GM12865 (cell line): ENCODE results near the gene TTYH2.

Experiments
- DNase-seq: peaks from one replicate; pipeline ENCODE4 v3.0.0; 2010; ENCODE audit warnings: low read depth
- H3K4me3 ChIP-seq: 2 replicates; pipeline ENCODE4 v1.5.1; 2011; ENCODE audit warnings: mild to moderate bottlenecking, low read depth, low read length, control low read depth
- TF ChIP-seq, protein P1 (sequence below): IDR thresholded peaks from 2 replicates; pipeline ENCODE4 v1.5.1; 2011; ENCODE audit warnings: low read length, control low read depth, low read depth, inconsistent platforms; ENCODE audit not compliant: insufficient read depth; ENCODE audit errors: missing control alignments

Gene TTYH2

DNA sequence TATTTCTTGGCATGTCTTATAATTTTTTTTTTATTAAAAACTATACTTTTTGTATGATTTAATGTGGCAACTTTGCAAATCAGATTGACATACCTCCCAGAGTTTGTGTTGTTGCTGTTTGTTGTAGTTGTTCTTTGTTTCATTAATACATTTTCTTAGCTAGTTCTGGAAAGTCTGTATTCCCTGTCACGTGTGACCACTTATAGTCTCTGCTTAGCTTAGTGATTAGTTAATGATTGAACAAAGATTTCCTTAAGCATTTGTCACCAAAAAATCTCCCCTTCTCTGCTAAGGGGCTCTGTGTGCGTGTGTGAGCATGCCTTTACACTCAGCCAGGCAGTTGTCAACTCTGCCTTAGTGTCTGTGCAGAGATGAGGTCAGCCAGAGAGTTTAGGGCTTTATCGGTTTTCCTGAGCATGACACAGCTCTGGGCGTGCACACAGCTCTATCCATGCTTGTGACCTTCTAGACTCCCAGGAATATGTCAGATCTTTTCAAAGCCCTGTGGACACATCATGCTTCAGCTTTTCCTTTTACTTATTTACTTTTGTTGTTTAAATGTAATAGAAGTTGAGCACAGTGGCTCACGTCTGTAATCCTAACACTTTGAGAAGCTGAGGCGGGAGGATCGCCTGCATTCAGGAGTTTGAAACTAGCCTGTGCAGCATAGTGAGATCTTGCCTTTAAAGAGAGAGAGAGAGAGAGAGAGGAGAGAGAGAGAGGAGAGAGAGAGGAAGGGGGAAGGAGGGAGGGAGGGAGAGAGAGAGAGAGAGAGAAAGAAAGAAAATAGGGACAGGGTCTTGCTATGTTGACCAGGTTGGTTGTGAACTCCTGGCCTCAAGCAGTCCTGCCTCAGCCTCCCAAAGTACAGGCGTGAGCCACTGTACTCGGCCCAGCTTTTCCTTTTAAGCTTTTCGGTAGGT is 82.5 kb downstream of the TTYH2 start:
- no peak for DNase-seq
- H3K4me3 ChIP-seq: no peak overlapping the region
- TF ChIP-seq, protein P1, sequence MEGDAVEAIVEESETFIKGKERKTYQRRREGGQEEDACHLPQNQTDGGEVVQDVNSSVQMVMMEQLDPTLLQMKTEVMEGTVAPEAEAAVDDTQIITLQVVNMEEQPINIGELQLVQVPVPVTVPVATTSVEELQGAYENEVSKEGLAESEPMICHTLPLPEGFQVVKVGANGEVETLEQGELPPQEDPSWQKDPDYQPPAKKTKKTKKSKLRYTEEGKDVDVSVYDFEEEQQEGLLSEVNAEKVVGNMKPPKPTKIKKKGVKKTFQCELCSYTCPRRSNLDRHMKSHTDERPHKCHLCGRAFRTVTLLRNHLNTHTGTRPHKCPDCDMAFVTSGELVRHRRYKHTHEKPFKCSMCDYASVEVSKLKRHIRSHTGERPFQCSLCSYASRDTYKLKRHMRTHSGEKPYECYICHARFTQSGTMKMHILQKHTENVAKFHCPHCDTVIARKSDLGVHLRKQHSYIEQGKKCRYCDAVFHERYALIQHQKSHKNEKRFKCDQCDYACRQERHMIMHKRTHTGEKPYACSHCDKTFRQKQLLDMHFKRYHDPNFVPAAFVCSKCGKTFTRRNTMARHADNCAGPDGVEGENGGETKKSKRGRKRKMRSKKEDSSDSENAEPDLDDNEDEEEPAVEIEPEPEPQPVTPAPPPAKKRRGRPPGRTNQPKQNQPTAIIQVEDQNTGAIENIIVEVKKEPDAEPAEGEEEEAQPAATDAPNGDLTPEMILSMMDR: no peak

DNA sequence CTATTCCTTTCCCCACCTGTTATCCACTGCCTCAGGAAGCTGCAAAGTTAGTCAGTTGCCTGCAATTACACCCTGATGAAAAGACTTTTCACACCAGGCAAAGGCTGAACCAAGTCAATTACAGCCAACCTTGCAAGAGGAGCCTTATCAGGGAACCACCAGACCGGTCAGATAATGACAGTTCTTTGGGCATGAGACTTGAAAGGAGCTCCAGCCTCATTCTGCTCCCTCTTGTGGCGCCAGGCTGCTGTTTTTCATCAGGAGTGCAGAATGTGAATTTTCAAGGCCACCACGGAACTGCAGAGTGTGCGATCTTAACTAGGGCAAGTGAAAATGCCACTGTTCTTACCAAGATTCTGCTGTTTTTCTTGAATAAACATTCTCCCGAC is 83.2 kb downstream of the TTYH2 start:
- H3K4me3 ChIP-seq: no peak overlapping the region
- DNase-seq: peak; percentile 74
- TF ChIP-seq, protein P1: peak; percentile 47

DNA sequence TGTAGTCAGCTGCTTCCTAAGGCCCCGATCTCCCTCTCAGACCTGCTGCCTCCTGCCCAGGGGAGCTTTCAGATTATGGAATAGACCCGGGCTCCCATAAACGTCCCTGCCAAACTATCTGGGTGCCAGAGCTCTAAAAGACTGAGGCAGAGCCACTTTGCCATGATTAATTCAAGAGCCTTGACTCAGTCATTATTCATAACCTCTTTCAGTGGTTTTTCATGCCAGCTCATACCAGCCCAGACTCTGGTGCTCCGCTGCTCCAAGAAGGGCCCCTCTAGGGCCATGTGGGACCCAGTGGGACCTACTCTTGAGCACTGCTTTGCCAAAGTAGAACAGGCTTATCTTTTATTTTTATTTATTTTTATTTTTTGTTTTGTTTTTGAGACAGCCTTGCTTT is 84.6 kb downstream of the TTYH2 start:
- no peak overlapping the region for H3K4me3 ChIP-seq
- TF ChIP-seq, protein P1: no peak
- DNase-seq: no peak

DNA sequence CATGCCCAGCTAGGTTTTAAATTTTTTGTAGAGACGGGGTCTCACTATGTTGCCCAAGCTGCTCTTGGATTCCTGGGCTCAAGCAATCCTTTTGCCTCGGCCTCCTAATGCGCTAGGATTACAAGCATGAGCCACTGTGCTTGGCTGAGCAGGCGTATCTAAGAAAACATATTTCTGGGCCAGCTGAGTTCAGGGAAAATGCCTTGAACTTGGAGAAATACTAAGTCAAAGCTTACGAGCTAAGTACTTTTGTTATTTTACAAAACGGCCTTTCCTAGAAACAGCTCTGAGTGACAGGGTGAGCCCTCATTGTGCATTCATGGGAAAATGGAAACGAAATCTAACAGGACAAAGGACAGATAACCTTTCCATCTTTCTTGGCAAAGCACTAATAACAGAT is 85.4 kb downstream of the TTYH2 start:
- TF ChIP-seq, protein P1: no peak
- no peak overlapping the region for H3K4me3 ChIP-seq

DNA sequence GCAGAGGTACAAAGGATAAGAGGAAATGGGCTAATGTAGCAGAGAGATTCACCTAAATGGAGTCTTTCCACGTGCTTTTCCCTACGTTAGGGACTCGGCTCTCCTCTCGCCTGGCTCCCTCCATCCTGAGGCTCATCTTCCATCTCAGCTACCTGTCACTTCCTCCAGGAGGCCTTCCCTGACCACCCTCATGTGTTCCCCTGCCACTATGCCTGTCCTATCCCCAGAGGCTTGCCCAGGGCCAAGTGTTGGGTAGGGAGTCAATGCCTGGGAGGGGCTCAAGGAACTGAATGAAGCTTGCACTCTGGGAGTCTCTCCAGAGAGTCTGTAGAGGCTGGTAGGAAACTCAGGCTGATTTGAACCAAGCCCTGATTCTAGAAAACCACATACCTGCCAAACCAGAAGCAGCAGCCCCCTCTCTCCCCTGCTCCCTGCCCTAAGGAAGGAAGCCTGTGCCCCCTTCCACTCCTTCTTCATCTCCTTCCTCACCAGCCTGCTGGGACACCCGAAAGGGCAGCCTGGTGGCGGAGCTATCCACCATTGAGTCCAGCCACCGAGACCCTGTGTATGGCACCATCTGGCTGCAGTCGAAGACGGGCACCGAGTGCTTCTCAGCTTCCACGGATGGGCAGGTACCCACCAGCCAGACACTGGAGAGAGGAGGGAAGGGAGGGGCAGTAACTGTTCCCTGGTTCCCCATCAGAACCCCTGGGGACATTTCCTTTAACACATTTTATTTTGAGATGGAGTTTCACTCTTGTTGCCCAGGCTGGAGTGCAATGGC is 86.0 kb downstream of the TTYH2 start:
- TF ChIP-seq, protein P1: no peak
- DNase-seq: no peak
- H3K4me3 ChIP-seq: no peak overlapping the region

More for the DNA sequence above, 85.4 kb downstream of the TTYH2 start:
- no peak for DNase-seq

DNA sequence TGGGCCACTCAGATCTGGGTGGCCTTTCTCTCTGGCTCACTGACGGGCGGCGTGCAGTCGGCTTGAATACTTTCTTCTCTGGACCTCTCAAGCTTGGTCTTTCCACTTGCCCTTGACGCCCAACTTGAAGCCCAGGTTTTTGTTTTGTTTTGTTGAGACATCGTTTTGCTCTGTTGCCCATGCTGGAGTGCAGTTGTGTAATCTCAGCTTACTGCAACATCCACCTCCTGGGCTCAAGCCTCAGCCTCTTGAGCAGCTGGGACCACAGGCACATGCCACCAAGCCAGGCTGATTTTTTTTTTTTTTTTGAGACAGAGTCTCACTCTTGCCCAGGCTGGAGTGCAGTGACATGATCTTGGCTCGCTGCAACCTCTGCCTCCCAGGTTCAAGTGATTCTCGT is 89.9 kb downstream of the TTYH2 start:
- TF ChIP-seq, protein P1: no peak
- no peak for DNase-seq
- H3K4me3 ChIP-seq: no peak overlapping the region

DNA sequence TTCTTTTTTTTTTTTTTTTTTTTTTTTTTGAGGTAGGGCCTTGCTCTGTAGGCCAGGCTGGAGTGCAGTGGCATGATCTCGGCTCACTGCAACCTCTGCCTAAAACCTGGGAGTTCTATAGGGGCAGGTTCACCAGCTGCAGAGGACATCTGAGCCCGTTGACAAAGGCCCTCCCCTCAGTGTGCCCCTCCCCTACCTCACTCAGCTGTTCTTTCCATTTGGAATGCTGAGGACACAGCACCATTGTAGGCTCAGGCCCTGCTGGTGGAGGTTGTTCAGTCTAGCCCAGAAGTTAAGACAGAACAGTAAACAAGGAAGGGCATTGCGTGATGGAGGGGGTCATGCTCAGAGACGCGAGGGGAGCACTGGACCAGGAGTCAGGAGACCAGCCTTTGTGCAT is 90.8 kb downstream of the TTYH2 start:
- H3K4me3 ChIP-seq: no peak overlapping the region
- DNase-seq: no peak
- TF ChIP-seq, protein P1: no peak
